Mammary microvascular endothelial cell (primary cell): Measurements from ENCODE around the gene P3H1. TPM values are rescaled to one million over a fixed set of nuclear protein-coding genes. Genes with fewer than 3 reads are reported as not detected.

Experiments
- total RNA-seq: library from RNA; depleted of rRNA; stranded (reverse); fragments of >200 nt; gene quantifications from 2 replicates; pipeline ENCODE4 v1.2.3, GENCODE V29; 2015

The P3H1 gene
- total RNA-seq, result 62.2 and 76.6 TPM in 2 replicates

DNA sequence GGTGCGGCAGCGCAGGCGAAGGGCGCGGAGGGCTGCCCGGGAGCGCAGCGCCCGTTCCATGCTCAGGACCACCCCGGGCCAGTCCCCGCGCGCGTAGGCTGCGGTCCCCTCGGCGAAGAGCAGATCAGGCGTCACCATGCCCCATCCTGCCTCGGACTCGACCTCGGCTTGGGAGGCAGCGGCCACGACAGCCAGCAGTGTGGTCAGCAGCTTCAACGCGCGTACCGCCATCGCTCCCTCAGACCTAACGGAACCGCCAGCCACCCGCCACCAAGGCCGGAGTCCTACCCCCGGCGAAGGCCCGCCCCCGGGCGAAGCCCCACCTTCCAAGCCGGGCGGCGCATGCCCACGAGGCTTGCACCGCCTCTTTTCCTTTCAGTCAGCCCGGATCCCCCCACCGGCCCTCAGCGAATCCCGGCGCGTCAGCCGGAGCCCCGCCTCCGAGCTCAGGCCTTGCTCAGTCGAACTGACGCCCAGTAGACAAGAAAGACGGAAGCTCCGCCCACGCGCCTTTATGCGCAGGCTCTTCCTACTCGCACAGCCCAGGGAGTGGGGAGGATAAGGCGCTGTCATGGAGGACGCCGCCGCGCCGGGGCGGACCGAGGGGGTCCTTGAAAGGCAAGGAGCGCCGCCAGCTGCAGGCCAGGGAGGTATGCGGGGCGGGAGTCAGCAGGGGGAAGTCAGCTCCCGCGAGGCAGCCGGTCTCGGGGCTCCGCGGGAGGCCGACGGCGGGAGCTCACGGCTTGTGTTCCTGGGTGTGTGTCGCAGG, at the start of gene P3H1, which contains the start of gene C1orf50:
Gene P3H1 (minus strand): TSS at position 288 of the 769 bp plus-strand sequence. CDS start 57 bp downstream, at position 231.
Gene C1orf50 (plus strand): TSS at position 509 of the 769 bp plus-strand sequence. CDS start 63 bp downstream, at position 572.

DNA sequence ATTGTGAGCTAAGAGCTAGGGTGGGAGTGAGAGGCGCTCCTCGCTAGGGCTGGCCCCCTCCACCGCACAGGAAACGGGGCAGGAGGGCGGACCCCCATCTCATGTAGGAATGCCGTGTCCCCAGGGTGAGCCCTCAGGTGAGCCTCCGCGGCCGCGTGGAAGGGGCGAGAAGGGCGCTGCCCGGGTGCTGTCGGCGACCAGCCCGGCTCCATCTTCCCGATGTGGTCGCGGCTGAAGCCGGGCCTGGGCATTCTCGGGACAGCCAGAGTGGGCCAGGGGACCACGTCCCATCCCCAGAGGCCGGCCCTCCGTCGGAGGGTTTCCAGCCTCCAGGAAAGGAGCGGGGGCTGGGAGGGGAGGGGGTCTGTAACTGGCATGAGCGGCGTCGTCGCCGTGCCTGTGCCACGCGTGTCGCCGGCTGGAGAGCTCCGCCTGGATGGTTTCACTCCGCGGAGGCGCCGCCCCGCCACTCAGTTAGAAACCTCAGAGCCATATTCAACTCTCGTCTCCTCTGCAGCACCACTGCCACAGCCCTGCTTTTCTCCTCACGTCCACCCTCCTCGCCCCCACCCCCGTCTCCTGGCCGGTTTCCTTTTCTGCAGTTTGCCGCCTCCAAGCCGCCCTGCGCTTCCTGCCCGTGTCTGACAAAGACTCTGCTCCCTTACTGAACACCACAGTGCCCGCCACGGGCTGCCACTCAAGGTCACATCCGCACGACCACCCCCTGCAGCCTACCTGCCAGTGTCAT, 18.3 kb upstream of the P3H1 start, which contains the start of gene TMEM269:
Gene TMEM269 (plus strand): TSS at position 46 of the 748 bp plus-strand sequence. CDS start 4,903 bp downstream, outside the sequence.

DNA sequence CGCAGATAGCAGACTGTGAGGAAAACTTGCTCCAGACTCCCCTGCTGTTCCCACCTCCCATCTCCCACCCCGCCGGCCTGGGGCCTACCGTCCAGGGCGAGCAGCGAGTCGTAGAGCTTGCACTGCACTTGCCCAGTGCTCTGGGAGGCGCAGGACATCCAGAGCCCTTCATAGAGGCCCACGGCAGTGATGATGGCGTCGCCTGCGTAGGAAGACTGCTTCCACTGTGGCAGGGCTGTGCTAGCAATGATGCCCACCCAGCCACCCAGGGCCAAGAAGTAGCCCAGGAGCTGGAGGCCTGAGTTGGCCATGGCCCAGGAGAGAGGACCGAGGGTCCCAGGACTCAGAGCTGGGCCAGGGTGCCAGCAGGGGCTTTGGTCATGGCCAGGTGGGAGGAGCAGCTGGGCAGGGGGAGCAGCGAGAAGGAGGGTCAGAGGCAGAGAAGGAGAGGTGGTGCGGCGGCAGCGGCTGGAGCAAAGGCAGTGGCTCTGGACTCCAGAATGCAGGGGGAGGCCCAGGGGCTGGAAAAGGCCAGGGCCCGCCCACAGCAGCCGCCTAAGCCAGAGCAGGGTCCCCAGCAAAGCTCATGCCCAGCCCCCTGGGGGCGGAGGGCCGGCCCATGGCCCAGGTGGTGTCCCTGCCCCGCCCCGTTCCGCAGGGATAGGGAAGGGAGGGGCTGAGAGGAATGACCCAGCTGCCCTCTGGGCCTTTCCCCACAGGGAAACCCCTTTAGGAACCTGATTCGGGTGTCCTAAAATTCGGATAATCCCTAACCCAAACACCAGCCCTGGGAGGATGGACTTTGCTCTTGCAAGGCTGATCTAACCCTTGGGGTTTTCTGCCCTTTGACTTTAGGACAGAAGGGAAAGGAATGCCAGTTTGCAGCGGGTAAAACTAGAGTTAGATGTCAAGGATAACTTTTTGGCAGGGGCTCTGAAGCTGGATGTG, 26.8 kb downstream of the P3H1 start, which contains the start of gene CLDN19:
Gene CLDN19 (minus strand): TSS at position 484 of the 948 bp plus-strand sequence. CDS start 173 bp downstream, at position 311.

Other genes starting within 250 kb of the P3H1 start
- gene PPIH, start 108.6 kb downstream of the P3H1 start, total RNA-seq, result 51.2 and 61.2 TPM in 2 replicates
- 770 and 779 TPM in 2 replicates for gene YBX1, start 84.6 kb downstream of the P3H1 start, total RNA-seq
- not detected in 2 replicates for gene CLDN19, start 26.8 kb downstream of the P3H1 start, total RNA-seq
- gene C1orf50, start 221 bp upstream of the P3H1 start, total RNA-seq, result 1.6 and 7.9 TPM in 2 replicates
- gene TMEM269, start 18.0 kb upstream of the P3H1 start, total RNA-seq, result not detected in 2 replicates
- 6.4 and 6.9 TPM in 2 replicates for gene ERMAP, start 50.1 kb upstream of the P3H1 start, total RNA-seq
- gene SVBP, start 50.4 kb upstream of the P3H1 start, total RNA-seq, result 17.8 and 24.2 TPM in 2 replicates
- gene ZNF691, start 79.6 kb upstream of the P3H1 start, total RNA-seq, result 5.7 and 7.5 TPM in 2 replicates
- 45.2 and 65.4 TPM in 2 replicates for gene SLC2A1, start 191.8 kb upstream of the P3H1 start, total RNA-seq